K562 (cell line): Measurements from ENCODE around the gene ITPRIPL2. TPM values are rescaled to one million over a fixed set of nuclear protein-coding genes. Genes with fewer than 3 reads are reported as not detected.

Experiments
- HCFC1 ChIP-seq: IDR thresholded peaks from 2 replicates; pipeline ENCODE4 v1.6.1; 2012; ENCODE audit warnings: low read depth, low read length, improper control_type of control experiment
- HNRNPK ChIP-seq: fragments of 200-400 bp; formaldehyde crosslinking; IDR thresholded peaks from one replicate; pipeline ENCODE4 v1.6.1; 2018; ENCODE audit warnings: mild to moderate bottlenecking, low read depth, low read length; ENCODE audit not compliant: poor library complexity, severe bottlenecking
- JUND ChIP-seq, 2 experiments: IDR thresholded peaks; 2 replicates in 1 of 2; 3 replicates in 1 of 2; pipeline ENCODE4 v1.6.1; 2011; ENCODE audit warnings: borderline replicate concordance in 2 of 2, low read depth in 2 of 2, low read length in 2 of 2, improper control_type of control experiment in 1 of 2, missing biosample characterization in 1 of 2, missing genetic modification characterization in 1 of 2, missing genetic modification reagents in 1 of 2
- MLLT1 ChIP-seq, 2 experiments: fragments of 450-650 bp; IDR thresholded peaks; 2 replicates each; pipeline ENCODE4 v1.6.1; 2016
- MYBL2 ChIP-seq, 2 experiments: fragments of 450-650 bp in 1 of 2; sonication (generic) in 1 of 2; formaldehyde crosslinking in 1 of 2; IDR thresholded peaks; 2 replicates each; pipeline versions ENCODE4 v1.6.1 to v1.8.1; 2017 to 2022; ENCODE audit warnings: borderline replicate concordance in 1 of 2, inconsistent platforms in 1 of 2, low read depth in 1 of 2, mild to moderate bottlenecking in 1 of 2, missing genetic modification reagents in 1 of 2, moderate library complexity in 1 of 2
- MYNN ChIP-seq, 2 experiments: sonication (generic); formaldehyde crosslinking in 1 of 2; IDR thresholded peaks; 2 replicates each; pipeline versions ENCODE4 v1.5.0 to v1.6.1; 2016 to 2020; ENCODE audit warnings: antibody characterized with exemption in 1 of 2, missing genetic modification reagents in 1 of 2
- NKRF ChIP-seq: fragments of 450-650 bp; IDR thresholded peaks from 2 replicates; pipeline ENCODE4 v1.6.1; 2016; ENCODE audit warnings: borderline replicate concordance
- RBM17 ChIP-seq: fragments of 200-400 bp; formaldehyde crosslinking; IDR thresholded peaks from 2 replicates; pipeline ENCODE4 v1.6.1; 2017; ENCODE audit warnings: low read depth, mild to moderate bottlenecking, low read length, borderline replicate concordance
- STAT5B ChIP-seq: fragments of 250-450 bp; sonication (Bioruptor Pico); IDR thresholded peaks from 2 replicates; pipeline ENCODE4 v1.8.0; 2021; ENCODE audit warnings: mild to moderate bottlenecking, inconsistent platforms
- SUPT5H ChIP-seq: fragments of 450-650 bp; IDR thresholded peaks from 2 replicates; pipeline ENCODE4 v1.6.1; 2016
- TAF15 ChIP-seq: fragments of 200-400 bp; formaldehyde crosslinking; IDR thresholded peaks from 2 replicates; pipeline ENCODE4 v1.6.1; 2017; ENCODE audit warnings: mild to moderate bottlenecking, low read depth, low read length, moderate library complexity
- ZBTB49 ChIP-seq: sonication (generic); formaldehyde crosslinking; IDR thresholded peaks from 2 replicates; pipeline ENCODE4 v1.8.0; 2022; ENCODE audit warnings: missing genetic modification reagents, mild to moderate bottlenecking, borderline replicate concordance
- ZNF184 ChIP-seq: sonication (generic); formaldehyde crosslinking; IDR thresholded peaks from 2 replicates; pipeline ENCODE4 v1.5.0; 2020; ENCODE audit warnings: missing genetic modification reagents
- ZNF316 ChIP-seq: fragments of 450-650 bp; IDR thresholded peaks from 2 replicates; pipeline ENCODE4 v1.6.1; 2016
- polyA plus RNA-seq, 8 experiments: library from polyadenylated mRNA; depleted of rRNA in 4 of 8; stranded (reverse) in 5 of 8; unstranded in 3 of 8; fragments of >200 nt; fragmentation: Nextera tagmentation in 2 of 8; fragmentation: Illumina TruSeq in 1 of 8; extraction: Ambion mirVana in 2 of 8; extraction: Trizol in 1 of 8; gene quantifications; 2 replicates each; pipeline versions ENCODE4 v1.2.1 to v1.2.3, GENCODE V29; 2011 to 2014; ENCODE audit warnings: inconsistent platforms in 1 of 8, missing spikeins in 1 of 8
- total RNA-seq, 7 experiments: library from RNA; depleted of rRNA in 6 of 7; stranded (reverse); fragments of >200 nt in 6 of 7; fragmentation: Illumina TruSeq in 2 of 7; extraction: Trizol in 2 of 7; gene quantifications; 2 replicates each; pipeline versions ENCODE4 v1.2.1 to v1.2.3, GENCODE V29; 2011 to 2021; ENCODE audit warnings: low replicate concordance in 1 of 7
- TF ChIP-seq, protein P1 (sequence below): fragments of 450-650 bp; formaldehyde crosslinking; IDR thresholded peaks from 2 replicates; pipeline ENCODE4 v1.4.0; 2020; ENCODE audit warnings: mild to moderate bottlenecking, mixed read lengths
- TF ChIP-seq, protein P2 (sequence below): sonication (generic); formaldehyde crosslinking; IDR thresholded peaks from 2 replicates; pipeline ENCODE4 v1.8.1; 2023; ENCODE audit warnings: mild to moderate bottlenecking, missing genetic modification reagents, moderate library complexity

Gene ITPRIPL2
- total and polyA plus RNA-seq, 9 of the 15 experiments (the other 6 are each of a cell fraction or from before 2014, with no cell fraction given) = 0.04 to 2.2 (median 0.58) TPM

- TF ChIP-seq MLLT1 (IDR thresholded peaks at IDR 0.05) (no peak; a peak in 1 of 4 replicates), ZNF184 (CRISPR knock-in tag) (no peak), NKRF (peak; percentile 79; the same call in 1 of the 2 replicates), HCFC1 (peak; percentile 74), STAT5B (CRISPR knock-in tag) (no peak), ZBTB49 (CRISPR knock-in tag) (no peak), JUND (IDR thresholded peaks at IDR 0.05; ENCODE audit: borderline replicate concordance, low read depth, low read length) (peak; percentile 84), JUND (tag; IDR thresholded peaks at IDR 0.05; ENCODE audit: borderline replicate concordance, low read depth, low read length) (peak; percentile 76; the same call in 2 of the 3 replicates), ZNF316 (peak; percentile 49), HNRNPK (no peak), TAF15 (no peak), MYNN (IDR thresholded peaks at IDR 0.05) (no peak), MYNN (CRISPR knock-in tag; IDR thresholded peaks at IDR 0.05) (no peak), MYBL2 (IDR thresholded peaks at IDR 0.05; ENCODE audit: low read depth) (no peak; the same call in 1 of the 2 replicates), MYBL2 (CRISPR knock-in tag; IDR thresholded peaks at IDR 0.05; ENCODE audit: borderline replicate concordance) (no peak), RBM17 (no peak), SUPT5H (peak; percentile 83)
- TF ChIP-seq, protein P1, sequence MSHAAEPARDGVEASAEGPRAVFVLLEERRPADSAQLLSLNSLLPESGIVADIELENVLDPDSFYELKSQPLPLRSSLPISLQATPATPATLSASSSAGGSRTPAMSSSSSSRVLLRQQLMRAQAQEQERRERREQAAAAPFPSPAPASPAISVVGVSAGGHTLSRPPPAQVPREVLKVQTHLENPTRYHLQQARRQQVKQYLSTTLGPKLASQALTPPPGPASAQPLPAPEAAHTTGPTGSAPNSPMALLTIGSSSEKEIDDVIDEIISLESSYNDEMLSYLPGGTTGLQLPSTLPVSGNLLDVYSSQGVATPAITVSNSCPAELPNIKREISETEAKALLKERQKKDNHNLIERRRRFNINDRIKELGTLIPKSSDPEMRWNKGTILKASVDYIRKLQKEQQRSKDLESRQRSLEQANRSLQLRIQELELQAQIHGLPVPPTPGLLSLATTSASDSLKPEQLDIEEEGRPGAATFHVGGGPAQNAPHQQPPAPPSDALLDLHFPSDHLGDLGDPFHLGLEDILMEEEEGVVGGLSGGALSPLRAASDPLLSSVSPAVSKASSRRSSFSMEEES (CRISPR knock-in tag) = no peak
- TF ChIP-seq, protein P2, sequence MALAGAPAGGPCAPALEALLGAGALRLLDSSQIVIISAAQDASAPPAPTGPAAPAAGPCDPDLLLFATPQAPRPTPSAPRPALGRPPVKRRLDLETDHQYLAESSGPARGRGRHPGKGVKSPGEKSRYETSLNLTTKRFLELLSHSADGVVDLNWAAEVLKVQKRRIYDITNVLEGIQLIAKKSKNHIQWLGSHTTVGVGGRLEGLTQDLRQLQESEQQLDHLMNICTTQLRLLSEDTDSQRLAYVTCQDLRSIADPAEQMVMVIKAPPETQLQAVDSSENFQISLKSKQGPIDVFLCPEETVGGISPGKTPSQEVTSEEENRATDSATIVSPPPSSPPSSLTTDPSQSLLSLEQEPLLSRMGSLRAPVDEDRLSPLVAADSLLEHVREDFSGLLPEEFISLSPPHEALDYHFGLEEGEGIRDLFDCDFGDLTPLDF (CRISPR knock-in tag) = no peak
Observed at GRCh38 chr16:19067349-19068236, 46.2 kb upstream of the ITPRIPL2 start, which contains the start of gene COQ7 (continued).
